Activated naive CD4-positive, alpha-beta T cell (primary cell): ENCODE results near the gene MYH1.

Source experiments
- DNase-seq, 4 experiments: peaks; one replicate each; lab custom pipeline; 2025; lab: John Stamatoyannopoulos, UW

The MYH1 gene

GRCh38 chr17:10482252-10482651 lies 36.1 kb downstream of the MYH1 start:
- DNase-seq, result no peak

GRCh38 chr17:10477701-10478100 lies 40.6 kb downstream of the MYH1 start:
- DNase-seq, result no peak

- DNase-seq, result no peak
These were observed 43.8 kb downstream of the MYH1 start for GRCh38 chr17:10474536-10474935.

- no peak for DNase-seq
These were observed 46.5 kb downstream of the MYH1 start for GRCh38 chr17:10471858-10472257.

- DNase-seq, result no peak
These were observed 48.9 kb downstream of the MYH1 start, which contains the start of gene MYH4 for GRCh38 chr17:10469459-10469858. Gene MYH4 (minus strand): TSS chr17:10469559. CDS start chr17:10466745, 2,814 bp downstream.

GRCh38 chr17:10463402-10463801 lies 54.9 kb downstream of the MYH1 start:
- no peak for DNase-seq

GRCh38 chr17:10460062-10460461 lies 58.3 kb downstream of the MYH1 start:
- DNase-seq, result no peak

- DNase-seq, result no peak
These were observed 59.6 kb downstream of the MYH1 start for GRCh38 chr17:10458701-10459100.

GRCh38 chr17:10457952-10458351 lies 60.4 kb downstream of the MYH1 start:
- no peak for DNase-seq

GRCh38 chr17:10447026-10447931 lies 71.1 kb downstream of the MYH1 start:
- DNase-seq, result no peak
